Chondrocyte (in vitro differentiated cells): ENCODE data around the gene CYP46A1. TPM values are rescaled to one million over a fixed set of nuclear protein-coding genes. Genes with fewer than 3 reads are reported as not detected.
A peak's percentile ranks its signal among the peaks of the same experiment; 100 is the strongest.

Source experiments
- DNase-seq: peaks from one replicate; pipeline ENCODE4 v3.0.0; 2021; ENCODE audit warnings: mixed read lengths, low spot score
- H3K27ac Mint-ChIP-seq: one replicate; pipeline ENCODE4 v1.8.0; 2021; ENCODE audit warnings: mild to moderate bottlenecking, moderate library complexity, mixed read lengths; ENCODE audit not compliant: unreplicated experiment
- H3K27me3 Mint-ChIP-seq: 2 replicates; pipeline ENCODE4 v1.8.0; 2021; ENCODE audit warnings: low read depth, mixed read lengths
- H3K36me3 Mint-ChIP-seq: 2 replicates; pipeline ENCODE4 v1.8.0; 2021; ENCODE audit warnings: low read depth, mixed read lengths
- H3K4me1 Mint-ChIP-seq: 2 replicates; pipeline ENCODE4 v1.8.0; 2021; ENCODE audit warnings: low read depth, mild to moderate bottlenecking, mixed read lengths
- H3K4me3 Mint-ChIP-seq: one replicate; pipeline ENCODE4 v1.8.0; 2021; ENCODE audit warnings: mild to moderate bottlenecking, moderate library complexity, mixed read lengths; ENCODE audit not compliant: unreplicated experiment
- H3K9me3 Mint-ChIP-seq: 2 replicates; pipeline ENCODE4 v1.8.0; 2021; ENCODE audit warnings: low read depth, mixed read lengths
- total RNA-seq: library from RNA; stranded (reverse); gene quantifications from 3 replicates; pipeline ENCODE4 v1.2.1, GENCODE V29; 2021
- TF ChIP-seq, protein P1 (sequence below): fragments of 200-600 bp; sonication (generic); IDR thresholded peaks from 2 replicates; pipeline ENCODE4 v1.5.0; 2021; ENCODE audit warnings: antibody characterized with exemption, mild to moderate bottlenecking, moderate library complexity

CYP46A1 gene
- total RNA-seq, 1 donor from 2014 or later: 0.72 TPM

DNA sequence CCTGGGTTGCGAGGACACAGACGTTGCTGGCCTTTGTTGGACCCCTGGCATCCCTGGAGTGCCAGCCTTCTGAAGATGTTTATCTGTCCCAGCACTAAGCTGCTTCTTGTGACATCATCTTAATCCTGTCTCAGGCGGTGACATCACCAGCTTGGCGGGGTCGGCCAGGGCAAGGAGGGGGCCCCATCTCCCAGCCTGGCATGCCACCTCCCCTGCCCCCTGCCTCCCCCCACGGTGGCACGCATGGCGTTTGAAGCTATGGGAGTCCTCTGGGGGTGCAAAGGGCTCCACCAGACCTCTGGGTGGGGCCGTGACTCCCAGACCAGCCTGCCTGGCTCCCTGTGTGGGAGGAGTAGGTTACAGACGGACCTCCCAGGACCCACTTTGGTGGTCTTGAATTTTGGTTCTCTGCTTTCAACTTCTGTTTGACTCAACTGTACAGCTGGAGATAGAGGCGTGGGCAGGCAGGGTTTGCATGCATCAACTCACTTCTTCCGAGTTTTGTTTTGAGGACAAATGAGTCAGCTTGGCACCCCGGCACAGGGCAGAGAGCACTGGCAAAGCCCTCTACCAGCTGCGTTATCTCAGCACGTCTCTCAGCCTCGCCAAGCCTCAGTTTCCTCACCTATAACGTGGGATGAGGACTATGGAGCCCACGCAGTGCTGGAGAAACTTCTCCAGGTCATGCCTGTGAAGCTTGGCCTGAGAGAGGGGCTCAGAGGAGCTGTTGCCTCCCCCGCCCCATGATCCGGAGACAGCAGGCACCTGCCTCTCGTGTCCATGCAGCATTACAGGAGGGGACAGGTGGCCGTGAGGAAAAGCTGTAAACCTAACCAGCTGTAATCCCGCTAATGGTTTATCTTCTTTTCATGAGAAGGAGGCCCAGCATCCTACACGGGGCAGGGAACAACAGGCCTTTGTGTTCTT is 70.3 kb downstream of the CYP46A1 start:
- Mint-ChIP-seq H3K9me3 (no peaks in the 10 kb centered on the region), H3K27me3 (no peaks in the 10 kb centered on the region), H3K4me1 (peaks cover 93% of the 10 kb centered on the region), H3K36me3 (no peaks in the 10 kb centered on the region), H3K4me3 (no peak overlapping the region), H3K27ac (peak overlapping the region; percentile 83)
- TF ChIP-seq, protein P1, sequence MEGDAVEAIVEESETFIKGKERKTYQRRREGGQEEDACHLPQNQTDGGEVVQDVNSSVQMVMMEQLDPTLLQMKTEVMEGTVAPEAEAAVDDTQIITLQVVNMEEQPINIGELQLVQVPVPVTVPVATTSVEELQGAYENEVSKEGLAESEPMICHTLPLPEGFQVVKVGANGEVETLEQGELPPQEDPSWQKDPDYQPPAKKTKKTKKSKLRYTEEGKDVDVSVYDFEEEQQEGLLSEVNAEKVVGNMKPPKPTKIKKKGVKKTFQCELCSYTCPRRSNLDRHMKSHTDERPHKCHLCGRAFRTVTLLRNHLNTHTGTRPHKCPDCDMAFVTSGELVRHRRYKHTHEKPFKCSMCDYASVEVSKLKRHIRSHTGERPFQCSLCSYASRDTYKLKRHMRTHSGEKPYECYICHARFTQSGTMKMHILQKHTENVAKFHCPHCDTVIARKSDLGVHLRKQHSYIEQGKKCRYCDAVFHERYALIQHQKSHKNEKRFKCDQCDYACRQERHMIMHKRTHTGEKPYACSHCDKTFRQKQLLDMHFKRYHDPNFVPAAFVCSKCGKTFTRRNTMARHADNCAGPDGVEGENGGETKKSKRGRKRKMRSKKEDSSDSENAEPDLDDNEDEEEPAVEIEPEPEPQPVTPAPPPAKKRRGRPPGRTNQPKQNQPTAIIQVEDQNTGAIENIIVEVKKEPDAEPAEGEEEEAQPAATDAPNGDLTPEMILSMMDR: no peak
- DNase-seq: peak; percentile 84

DNA sequence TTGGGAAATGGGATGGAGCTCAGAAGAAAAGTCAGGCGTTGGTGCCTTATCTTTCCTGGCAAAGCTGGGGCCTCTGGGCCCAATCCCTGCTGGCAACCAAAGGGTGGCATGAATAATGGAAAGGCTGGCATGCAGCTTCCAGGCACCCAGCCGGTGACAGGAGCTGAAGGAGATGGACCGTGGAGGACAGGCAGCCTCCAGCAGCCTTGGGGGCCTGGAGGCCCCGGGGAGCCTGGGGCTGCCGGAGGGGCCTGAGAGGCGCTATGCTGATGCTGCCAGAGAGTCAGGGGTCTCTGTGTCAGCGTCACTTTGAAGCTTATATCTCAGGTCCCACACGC is 70.9 kb downstream of the CYP46A1 start:
- Mint-ChIP-seq H3K4me1 (peaks cover 88% of the 10 kb centered on the region), H3K36me3 (no peaks in the 10 kb centered on the region), H3K27me3 (no peaks in the 10 kb centered on the region), H3K4me3 (no peak overlapping the region), H3K9me3 (no peaks in the 10 kb centered on the region), H3K27ac (no peak overlapping the region)
- DNase-seq: peak; percentile 26
- TF ChIP-seq, protein P1: no peak

DNA sequence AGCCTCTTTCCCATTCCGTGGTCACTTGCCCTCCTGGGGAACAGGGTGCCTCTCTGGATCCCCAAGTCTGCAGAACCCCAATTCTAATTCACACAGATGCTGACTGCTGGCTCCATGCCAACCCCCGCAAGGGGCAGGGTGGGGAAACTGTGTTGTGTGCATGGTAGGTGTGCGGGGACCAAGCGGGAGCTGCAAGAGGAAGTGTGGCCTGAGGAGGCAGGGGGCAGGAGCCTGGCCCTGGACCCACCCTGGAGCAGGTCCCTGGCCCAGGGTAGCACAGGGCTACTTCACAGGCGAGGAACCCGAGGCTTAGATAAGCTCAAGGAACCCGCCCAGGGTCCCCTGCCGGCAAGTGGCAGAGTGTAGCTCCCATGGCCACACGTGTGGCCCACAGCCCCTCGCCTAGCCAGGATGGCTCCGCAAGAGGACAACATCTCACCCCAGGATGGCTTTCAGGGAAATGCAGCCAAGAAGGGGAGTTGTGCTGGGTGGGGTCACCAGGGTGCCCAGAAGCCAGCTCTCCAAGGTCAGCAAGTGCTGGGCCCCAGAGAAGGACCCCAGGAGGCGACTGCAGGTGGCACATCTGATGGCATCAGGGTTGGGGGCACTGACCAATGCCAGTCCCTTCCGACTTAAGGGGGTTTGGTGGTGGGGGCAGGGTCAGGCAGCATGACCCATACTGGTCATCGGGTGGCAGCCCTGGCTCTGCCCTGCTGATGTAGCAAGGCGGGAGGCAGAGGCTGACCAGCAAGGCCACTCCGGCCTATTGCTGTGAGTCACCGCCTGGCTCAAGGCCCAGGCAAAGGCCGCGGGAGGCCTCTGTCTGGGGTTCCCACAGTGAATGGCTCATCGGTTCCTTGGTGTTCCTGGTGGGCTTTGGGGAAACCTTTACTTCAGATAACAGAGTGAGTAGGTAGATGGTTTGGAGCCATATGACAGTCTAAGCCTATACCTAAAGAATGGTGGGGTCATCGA is 71.8 kb downstream of the CYP46A1 start:
- Mint-ChIP-seq H3K4me1 (peaks cover 84% of the 10 kb centered on the region), H3K4me3 (no peak overlapping the region), H3K27me3 (no peaks in the 10 kb centered on the region), H3K9me3 (no peaks in the 10 kb centered on the region), H3K27ac (peak overlapping the region; percentile 91), H3K36me3 (no peaks in the 10 kb centered on the region)
- peak; percentile 95 for DNase-seq
- TF ChIP-seq, protein P1: no peak

DNA sequence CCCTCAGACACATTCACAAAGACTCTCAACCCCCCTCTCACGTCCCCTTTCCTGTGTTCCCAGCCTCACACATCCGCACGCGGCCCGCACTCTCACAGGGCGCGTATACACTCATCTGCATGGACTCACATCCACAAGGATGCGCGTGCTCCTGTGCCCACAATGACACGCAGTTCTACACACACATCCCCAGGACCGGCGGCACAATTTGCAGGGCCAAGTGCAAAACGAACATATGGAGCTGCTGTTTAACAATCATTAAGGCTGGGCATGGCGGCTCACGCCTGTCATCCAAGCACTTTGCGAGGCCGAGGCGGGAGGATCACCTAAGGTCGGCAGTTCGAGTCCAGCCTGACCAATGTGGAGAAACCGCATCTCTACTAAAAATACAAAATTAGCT is 72.7 kb downstream of the CYP46A1 start:
- peak overlapping the region; percentile 91 for H3K27ac Mint-ChIP-seq
- TF ChIP-seq, protein P1: no peak
- no peaks in the 10 kb centered on the region for H3K36me3 Mint-ChIP-seq
- H3K27me3 Mint-ChIP-seq: no peaks in the 10 kb centered on the region
- H3K4me1 Mint-ChIP-seq: peaks cover 75% of the 10 kb centered on the region
- DNase-seq: peak; percentile 72
- H3K9me3 Mint-ChIP-seq: no peaks in the 10 kb centered on the region
- no peak overlapping the region for H3K4me3 Mint-ChIP-seq
